22Rv1 (cell line): ENCODE measurements around the gene DAB1.

Source experiments
- CTCF ChIP-seq: fragments of 450-650 bp; IDR thresholded peaks from 2 replicates; pipeline ENCODE4 v1.5.1; 2017; ENCODE audit warnings: mild to moderate bottlenecking
- ZFX ChIP-seq: fragments of 450-650 bp; IDR thresholded peaks from 2 replicates; pipeline ENCODE4 v1.6.1; 2017; ENCODE audit warnings: antibody characterized with exemption, borderline replicate concordance

- no peak for TF ChIP-seq CTCF
- TF ChIP-seq ZFX: no peak
Measured at GRCh38 chr1:57131701-57132394, 292.0 kb downstream of the DAB1 start.
